Osteocyte (in vitro differentiated cells): ENCODE results near the gene CTNNBL1. TPM values are rescaled to one million over a fixed set of nuclear protein-coding genes. Genes with fewer than 3 reads are reported as not detected.

ENCODE experiments used
- DNase-seq: peaks from one replicate; pipeline ENCODE4 v3.0.0; 2021; ENCODE audit warnings: mixed read lengths; ENCODE audit not compliant: unreplicated experiment; ENCODE audit errors: extremely low spot score
- H3K27ac Mint-ChIP-seq: one replicate; pipeline ENCODE4 v1.8.0; 2021; ENCODE audit warnings: mild to moderate bottlenecking, mixed read lengths; ENCODE audit not compliant: unreplicated experiment
- H3K27me3 Mint-ChIP-seq: one replicate; pipeline ENCODE4 v1.8.0; 2021; ENCODE audit warnings: mixed read lengths; ENCODE audit not compliant: unreplicated experiment
- H3K36me3 Mint-ChIP-seq: one replicate; pipeline ENCODE4 v1.8.0; 2021; ENCODE audit warnings: mixed read lengths; ENCODE audit not compliant: unreplicated experiment
- H3K4me1 Mint-ChIP-seq: one replicate; pipeline ENCODE4 v1.8.0; 2021; ENCODE audit warnings: mixed read lengths; ENCODE audit not compliant: unreplicated experiment
- H3K4me3 Mint-ChIP-seq: one replicate; pipeline ENCODE4 v1.8.0; 2021; ENCODE audit warnings: mild to moderate bottlenecking, moderate library complexity, mixed read lengths; ENCODE audit not compliant: unreplicated experiment
- H3K9me3 Mint-ChIP-seq: one replicate; pipeline ENCODE4 v1.8.0; 2021; ENCODE audit warnings: mixed read lengths; ENCODE audit not compliant: unreplicated experiment
- CTCF ChIP-seq: fragments of 200-600 bp; sonication (generic); IDR thresholded peaks from 2 replicates; pipeline ENCODE4 v1.5.0; 2021; ENCODE audit warnings: antibody characterized with exemption, mild to moderate bottlenecking, moderate library complexity
- total RNA-seq: library from RNA; stranded (reverse); gene quantifications from 2 replicates; pipeline ENCODE4 v1.2.1, GENCODE V29; 2021

Gene CTNNBL1
- total RNA-seq, 1 donor from 2014 or later, result 43.4 TPM

- Mint-ChIP-seq H3K27ac (no peak overlapping the region), H3K9me3 (no peaks in the 10 kb centered on the region), H3K27me3 (no peaks in the 10 kb centered on the region), H3K4me3 (no peak overlapping the region), H3K4me1 (peaks cover 73% of the 10 kb centered on the region), H3K36me3 (no peaks in the 10 kb centered on the region)
- no peak for DNase-seq
- no peak for TF ChIP-seq CTCF
These were observed 218.0 kb downstream of the CTNNBL1 start for GRCh38 chr20:37911838-37912281.

DNA sequence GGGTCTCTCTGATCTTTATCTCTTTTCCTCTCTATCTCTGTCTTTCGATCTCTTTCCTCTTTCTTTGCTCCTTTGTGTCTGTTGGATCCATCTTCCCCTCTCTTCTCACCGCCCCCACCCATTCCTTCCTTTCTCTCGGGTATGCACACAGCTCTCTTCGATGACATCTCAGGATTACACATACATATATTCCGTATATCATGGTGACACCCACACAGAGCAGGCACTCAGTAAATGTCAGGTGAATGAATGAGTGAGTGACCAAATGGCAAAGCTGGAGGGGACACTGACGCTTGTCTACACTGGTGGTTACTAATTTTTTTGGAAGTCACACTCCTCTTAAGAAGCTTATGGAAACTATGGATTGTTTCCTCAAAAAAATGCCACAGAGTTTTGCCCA is 219.0 kb downstream of the CTNNBL1 start:
- DNase-seq, result no peak
- peaks cover 69% of the 10 kb centered on the region for H3K4me1 Mint-ChIP-seq
- no peak for TF ChIP-seq CTCF
- no peak overlapping the region for H3K27ac Mint-ChIP-seq
- H3K4me3 Mint-ChIP-seq, result no peak overlapping the region
- H3K27me3 Mint-ChIP-seq, result no peaks in the 10 kb centered on the region
- H3K36me3 Mint-ChIP-seq, result no peaks in the 10 kb centered on the region
- H3K9me3 Mint-ChIP-seq, result no peaks in the 10 kb centered on the region

- H3K27ac Mint-ChIP-seq, result no peak overlapping the region
These were observed 219.9 kb downstream of the CTNNBL1 start for GRCh38 chr20:37913567-37914366.

DNA sequence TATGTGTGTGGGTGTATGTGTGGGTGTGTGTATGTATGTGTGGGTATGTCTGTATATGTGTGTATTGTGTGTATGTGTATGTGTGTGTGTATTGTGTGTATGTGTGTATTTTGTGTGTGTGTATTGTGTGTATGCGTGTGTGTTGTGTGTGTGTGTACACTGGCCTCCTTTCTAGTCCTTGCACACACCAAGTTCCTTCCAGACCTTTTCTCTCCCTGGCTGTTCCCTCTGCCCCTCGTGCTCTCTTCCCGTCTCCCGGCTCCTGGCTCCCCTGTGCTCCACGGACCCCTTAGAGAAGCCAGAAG is 220.5 kb downstream of the CTNNBL1 start:
- Mint-ChIP-seq H3K4me3 (no peak overlapping the region), H3K27me3 (peaks cover 2% of the 10 kb centered on the region), H3K9me3 (no peaks in the 10 kb centered on the region), H3K4me1 (peaks cover 67% of the 10 kb centered on the region), H3K27ac (peak overlapping the region; percentile 68), H3K36me3 (no peaks in the 10 kb centered on the region)
- no peak for TF ChIP-seq CTCF
- DNase-seq, result no peak

More at GRCh38 chr20:37913567-37914366, 219.9 kb downstream of the CTNNBL1 start:
- H3K4me3 Mint-ChIP-seq, result no peak overlapping the region
- peaks cover 2% of the 10 kb centered on the region for H3K27me3 Mint-ChIP-seq
- H3K36me3 Mint-ChIP-seq, result no peaks in the 10 kb centered on the region
- TF ChIP-seq CTCF, result no peak
- H3K9me3 Mint-ChIP-seq, result no peaks in the 10 kb centered on the region
- peaks cover 65% of the 10 kb centered on the region for H3K4me1 Mint-ChIP-seq
- DNase-seq, result no peak

DNA sequence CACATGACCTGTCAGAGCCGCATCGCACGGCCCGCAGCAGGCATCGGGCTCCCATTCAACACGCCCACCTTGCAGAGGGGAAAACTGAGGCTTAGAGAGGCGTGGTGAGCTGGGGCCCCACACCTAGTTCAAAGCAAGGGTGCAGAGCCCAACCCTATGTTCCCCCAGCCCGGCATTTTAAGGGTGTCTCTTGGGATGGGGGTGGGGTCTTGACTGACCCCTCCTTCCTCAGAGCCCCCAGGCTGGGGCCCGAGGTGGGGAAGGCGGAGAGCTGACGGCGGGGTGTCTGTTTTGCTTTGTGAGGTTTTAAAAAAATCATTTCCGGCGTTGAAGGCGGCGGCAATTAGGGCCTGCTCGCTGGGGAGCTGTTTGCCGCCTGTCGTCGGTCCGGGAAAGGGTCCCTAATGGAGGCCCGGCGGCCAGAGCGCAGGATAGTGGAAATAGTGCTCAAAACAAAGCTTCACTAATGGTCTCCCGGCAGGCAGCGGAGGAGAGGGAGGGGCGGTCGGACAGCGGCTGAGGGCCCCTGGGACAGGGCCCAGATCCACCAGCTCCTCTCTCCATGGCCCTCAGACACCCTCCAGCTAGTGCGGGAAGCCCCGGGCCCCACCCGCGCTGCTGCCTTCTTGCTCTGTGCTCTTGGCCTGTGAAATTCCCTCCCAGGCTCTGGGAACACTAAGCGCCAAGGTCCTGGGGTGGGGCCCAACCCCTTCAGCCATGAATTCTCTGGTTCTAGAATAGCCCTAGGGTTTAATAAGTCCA is 221.0 kb downstream of the CTNNBL1 start:
- Mint-ChIP-seq H3K4me1 (peaks cover 72% of the 10 kb centered on the region), H3K9me3 (no peaks in the 10 kb centered on the region)

More for the DNA sequence above, 221.0 kb downstream of the CTNNBL1 start:
- Mint-ChIP-seq H3K27me3 (peaks cover 2% of the 10 kb centered on the region), H3K36me3 (no peaks in the 10 kb centered on the region), H3K4me3 (peak overlapping the region; percentile 42), H3K27ac (peak overlapping the region; percentile 68)
- no peak for TF ChIP-seq CTCF
- DNase-seq, result no peak
